Astrocyte of the spinal cord (primary cell): ENCODE results near the gene SEMA6D.

Source experiments
- DNase-seq: peaks from one replicate; pipeline ENCODE4 v3.0.0; 2011; ENCODE audit warnings: low read depth, low spot score
- H3K4me3 ChIP-seq: 2 replicates; pipeline ENCODE4 v1.5.1; 2011; ENCODE audit warnings: low read depth, mild to moderate bottlenecking, low read length, moderate library complexity
- in situ Hi-C: cut with HindIII; loops from 2 replicates; pipeline ENCODE4 v1.10.0; 2017; ENCODE audit warnings: low sequenced_read_pairs
- TF ChIP-seq, protein P1 (sequence below): IDR thresholded peaks from 2 replicates; pipeline ENCODE4 v1.5.1; 2012; ENCODE audit warnings: low read depth, mild to moderate bottlenecking, low read length, inconsistent platforms

The SEMA6D gene, protein sequence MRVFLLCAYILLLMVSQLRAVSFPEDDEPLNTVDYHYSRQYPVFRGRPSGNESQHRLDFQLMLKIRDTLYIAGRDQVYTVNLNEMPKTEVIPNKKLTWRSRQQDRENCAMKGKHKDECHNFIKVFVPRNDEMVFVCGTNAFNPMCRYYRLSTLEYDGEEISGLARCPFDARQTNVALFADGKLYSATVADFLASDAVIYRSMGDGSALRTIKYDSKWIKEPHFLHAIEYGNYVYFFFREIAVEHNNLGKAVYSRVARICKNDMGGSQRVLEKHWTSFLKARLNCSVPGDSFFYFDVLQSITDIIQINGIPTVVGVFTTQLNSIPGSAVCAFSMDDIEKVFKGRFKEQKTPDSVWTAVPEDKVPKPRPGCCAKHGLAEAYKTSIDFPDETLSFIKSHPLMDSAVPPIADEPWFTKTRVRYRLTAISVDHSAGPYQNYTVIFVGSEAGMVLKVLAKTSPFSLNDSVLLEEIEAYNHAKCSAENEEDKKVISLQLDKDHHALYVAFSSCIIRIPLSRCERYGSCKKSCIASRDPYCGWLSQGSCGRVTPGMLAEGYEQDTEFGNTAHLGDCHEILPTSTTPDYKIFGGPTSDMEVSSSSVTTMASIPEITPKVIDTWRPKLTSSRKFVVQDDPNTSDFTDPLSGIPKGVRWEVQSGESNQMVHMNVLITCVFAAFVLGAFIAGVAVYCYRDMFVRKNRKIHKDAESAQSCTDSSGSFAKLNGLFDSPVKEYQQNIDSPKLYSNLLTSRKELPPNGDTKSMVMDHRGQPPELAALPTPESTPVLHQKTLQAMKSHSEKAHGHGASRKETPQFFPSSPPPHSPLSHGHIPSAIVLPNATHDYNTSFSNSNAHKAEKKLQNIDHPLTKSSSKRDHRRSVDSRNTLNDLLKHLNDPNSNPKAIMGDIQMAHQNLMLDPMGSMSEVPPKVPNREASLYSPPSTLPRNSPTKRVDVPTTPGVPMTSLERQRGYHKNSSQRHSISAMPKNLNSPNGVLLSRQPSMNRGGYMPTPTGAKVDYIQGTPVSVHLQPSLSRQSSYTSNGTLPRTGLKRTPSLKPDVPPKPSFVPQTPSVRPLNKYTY

DNA sequence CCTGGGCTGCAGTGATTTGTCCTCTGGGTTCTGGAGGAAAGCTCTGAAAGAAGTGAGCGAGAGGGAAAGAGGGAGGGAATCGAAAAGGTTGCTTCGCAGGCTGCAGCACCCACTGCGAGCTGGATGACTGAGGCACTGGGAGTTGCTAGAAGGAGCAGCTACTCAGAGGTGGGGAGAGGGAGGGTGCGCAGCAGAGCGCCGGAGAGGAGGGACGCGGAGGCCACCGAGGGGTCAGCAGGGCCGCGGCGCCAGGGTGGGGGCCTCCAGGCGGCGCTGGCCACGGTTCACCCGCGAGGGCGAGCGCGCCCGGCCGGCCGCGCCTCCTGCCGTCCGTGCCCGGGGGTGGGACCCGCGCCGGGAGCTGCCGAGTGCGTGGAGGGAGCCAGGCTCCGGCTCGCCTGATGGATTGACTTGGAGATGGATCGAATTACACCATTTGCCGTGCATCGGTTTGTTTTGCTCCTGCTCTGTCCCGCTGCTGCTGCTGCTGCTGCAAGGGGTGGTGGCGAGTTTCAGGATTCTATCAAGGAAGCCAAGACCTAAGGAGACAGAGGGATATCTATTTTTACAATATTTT is at the start of gene SEMA6D:
SEMA6D (plus strand) TSS at position 470 of the 577 bp plus-strand sequence. CDS start 42,294 bp downstream, outside the sequence.
- DNase-seq = peak; percentile 83
- TF ChIP-seq, protein P1, sequence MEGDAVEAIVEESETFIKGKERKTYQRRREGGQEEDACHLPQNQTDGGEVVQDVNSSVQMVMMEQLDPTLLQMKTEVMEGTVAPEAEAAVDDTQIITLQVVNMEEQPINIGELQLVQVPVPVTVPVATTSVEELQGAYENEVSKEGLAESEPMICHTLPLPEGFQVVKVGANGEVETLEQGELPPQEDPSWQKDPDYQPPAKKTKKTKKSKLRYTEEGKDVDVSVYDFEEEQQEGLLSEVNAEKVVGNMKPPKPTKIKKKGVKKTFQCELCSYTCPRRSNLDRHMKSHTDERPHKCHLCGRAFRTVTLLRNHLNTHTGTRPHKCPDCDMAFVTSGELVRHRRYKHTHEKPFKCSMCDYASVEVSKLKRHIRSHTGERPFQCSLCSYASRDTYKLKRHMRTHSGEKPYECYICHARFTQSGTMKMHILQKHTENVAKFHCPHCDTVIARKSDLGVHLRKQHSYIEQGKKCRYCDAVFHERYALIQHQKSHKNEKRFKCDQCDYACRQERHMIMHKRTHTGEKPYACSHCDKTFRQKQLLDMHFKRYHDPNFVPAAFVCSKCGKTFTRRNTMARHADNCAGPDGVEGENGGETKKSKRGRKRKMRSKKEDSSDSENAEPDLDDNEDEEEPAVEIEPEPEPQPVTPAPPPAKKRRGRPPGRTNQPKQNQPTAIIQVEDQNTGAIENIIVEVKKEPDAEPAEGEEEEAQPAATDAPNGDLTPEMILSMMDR = peak; percentile 19

DNA sequence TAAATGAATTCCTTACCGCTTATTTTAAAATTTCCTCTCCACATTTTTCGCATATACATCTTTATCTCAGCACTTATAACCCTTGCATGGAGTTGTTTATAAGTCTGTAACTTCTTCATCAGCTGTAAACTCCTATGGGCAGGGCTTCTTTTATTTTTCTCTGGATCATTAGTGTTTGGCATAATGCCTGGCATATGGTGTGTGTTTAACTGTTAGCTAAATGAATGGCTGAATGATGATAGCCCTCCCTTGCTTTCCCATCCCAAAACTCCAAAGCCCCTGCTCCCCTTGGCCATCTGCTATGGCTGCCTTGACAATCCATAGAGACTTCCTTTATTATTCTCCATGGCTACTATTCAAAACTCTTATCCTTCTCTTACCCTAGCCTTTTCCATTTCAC is 48.1 kb upstream of the SEMA6D start:
- in situ Hi-C loops = no loop called here
- H3K4me3 ChIP-seq = no peak overlapping the region
- TF ChIP-seq, protein P1 = no peak
- DNase-seq = no peak

More for the DNA sequence above, at the start of gene SEMA6D:
- in situ Hi-C loops = no loop called here
- H3K4me3 ChIP-seq = peak within 1 kb of the TSS; percentile 73

DNA sequence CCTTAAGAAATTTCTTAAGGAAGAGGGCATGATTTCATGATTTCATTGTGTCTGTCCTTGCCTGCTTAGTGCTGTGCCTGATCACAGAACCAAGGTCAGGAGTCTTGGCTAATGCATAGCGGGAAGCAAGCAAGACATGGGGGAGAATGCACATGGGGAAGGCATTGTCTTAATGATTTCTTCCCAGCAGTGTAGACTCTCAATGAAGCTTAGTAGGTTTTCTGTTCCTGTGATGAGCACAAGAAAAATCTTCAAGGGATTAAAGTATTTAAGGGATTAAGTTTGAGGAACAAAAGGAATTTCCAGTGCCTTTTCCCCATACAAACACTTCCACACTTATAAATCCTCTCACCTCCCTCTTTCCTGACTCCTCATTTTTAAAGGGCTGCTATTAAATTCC is 46.9 kb upstream of the SEMA6D start:
- TF ChIP-seq, protein P1 = no peak
- in situ Hi-C loops = no loop called here
- H3K4me3 ChIP-seq = no peak overlapping the region
- DNase-seq = no peak

DNA sequence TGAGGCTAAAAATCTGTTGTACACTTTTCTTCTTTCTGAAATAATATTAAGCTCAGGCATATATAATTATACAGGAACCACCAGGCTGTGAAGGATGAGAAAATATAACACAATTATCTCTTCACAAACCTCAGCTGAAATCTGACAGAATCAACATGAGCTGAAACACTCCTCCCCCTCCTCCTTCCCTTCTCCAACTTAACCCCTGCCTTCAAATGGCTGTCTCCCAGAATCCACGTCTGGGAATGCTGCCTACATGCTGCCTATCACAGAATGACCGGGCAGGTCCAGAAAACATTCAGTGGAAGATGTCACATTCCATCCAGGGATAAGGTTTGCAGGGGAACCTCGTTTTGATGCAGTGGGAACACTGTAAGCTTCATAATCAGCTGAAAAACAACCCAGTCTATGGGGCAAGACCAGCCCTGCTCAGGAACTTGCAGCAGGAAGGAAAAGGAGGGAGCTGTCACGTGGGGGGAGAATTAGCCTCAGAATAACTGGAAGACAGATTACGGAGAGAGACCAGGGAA is 44.0 kb upstream of the SEMA6D start:
- TF ChIP-seq, protein P1 = no peak
- DNase-seq = no peak
- no peak overlapping the region for H3K4me3 ChIP-seq
- in situ Hi-C loops = no loop called here

DNA sequence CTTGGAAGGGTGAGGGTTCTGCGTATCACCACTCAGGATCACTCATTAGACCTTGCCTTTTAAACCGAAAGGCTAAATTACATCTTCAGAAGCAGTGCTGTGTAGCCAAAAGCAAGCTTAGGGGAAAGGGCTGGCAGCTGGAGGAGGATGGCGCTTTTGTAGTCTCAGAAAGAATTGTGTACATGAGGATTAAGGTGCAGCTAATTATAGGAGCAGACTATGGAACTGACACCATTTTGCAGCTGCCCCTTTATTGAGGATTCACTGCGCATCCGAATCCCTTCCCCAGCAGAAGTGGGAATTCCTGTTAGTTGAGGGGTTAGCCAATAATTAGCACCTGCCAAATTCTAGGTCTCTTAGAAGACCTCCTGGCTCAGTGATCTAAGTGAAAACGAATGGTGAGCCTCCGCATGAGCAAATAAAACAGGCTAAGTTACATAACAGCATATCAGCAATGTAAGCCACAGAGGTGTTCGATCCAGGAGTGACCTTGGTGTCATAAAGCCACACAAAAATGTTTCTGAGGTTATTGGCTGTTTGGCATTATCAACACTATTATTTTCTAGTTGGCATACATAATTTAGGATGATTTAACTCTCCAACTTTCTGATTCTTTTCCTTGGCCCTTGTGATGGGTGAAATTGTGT is 42.6 kb upstream of the SEMA6D start:
- no peak for DNase-seq
- TF ChIP-seq, protein P1 = no peak
- H3K4me3 ChIP-seq = no peak overlapping the region
- in situ Hi-C loops = no loop called here

DNA sequence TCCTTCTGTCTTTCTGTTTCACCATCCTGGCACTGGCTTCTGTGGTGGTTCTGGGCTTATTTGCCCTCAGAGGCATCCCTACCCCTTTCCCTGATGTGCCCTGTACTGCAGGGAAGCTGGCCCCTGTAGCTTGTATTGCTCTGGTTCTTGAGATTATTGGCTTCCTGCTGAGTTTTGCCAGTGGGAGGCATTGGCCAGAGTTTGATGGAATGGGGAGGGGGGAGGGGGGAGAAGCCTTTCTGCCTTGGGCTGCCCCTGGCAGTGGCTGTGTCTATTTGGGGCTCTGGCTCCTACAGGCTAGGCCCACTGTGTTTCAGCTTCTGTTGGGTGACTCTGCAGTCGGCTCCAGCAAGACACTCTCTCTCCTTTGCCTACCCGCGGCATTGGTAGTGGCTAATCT is 41.6 kb upstream of the SEMA6D start:
- in situ Hi-C loops = no loop called here
- H3K4me3 ChIP-seq = no peak overlapping the region
- DNase-seq = no peak
- TF ChIP-seq, protein P1 = no peak
